SK-N-SH (cell line): ENCODE data around the gene TEAD3. TPM values are rescaled to one million over a fixed set of nuclear protein-coding genes. Genes with fewer than 3 reads are reported as not detected.

ENCODE experiments used
- CTCF ChIA-PET: fragments of 300-600, 350-600 bp; formaldehyde crosslinking; extraction: SDS; loops from one replicate; lab custom pipeline; 2021; lab: Yijun Ruan, JAX
- POLR2A ChIA-PET: fragments of 350-600 bp; sonication (Branson Sonifier 250); formaldehyde crosslinking; extraction: SDS; loops from one replicate; lab custom pipeline; 2020; ENCODE audit warnings: antibody characterized with exemption, inconsistent platforms; lab: Yijun Ruan, JAX
- DNase-seq: peaks from one replicate; pipeline ENCODE4 v3.0.0; 2012
- H2AFZ ChIP-seq: fragments of 200-600 bp; sonication (generic); 2 replicates; pipeline ENCODE4 v1.8.1; 2016; ENCODE audit warnings: antibody characterized with exemption, mild to moderate bottlenecking, low read depth
- H3F3A ChIP-seq: fragments of 200-600 bp; sonication (generic); replicated peaks from 2 replicates; pipeline ENCODE3; 2016; ENCODE audit warnings: antibody characterized with exemption, mild to moderate bottlenecking; ENCODE audit not compliant: insufficient read depth
- H3K27ac ChIP-seq, 2 experiments: fragments of 200-500 bp in 1 of 2; fragments of 200-600 bp in 1 of 2; sonication (Bioruptor generic) in 1 of 2; sonication (generic), shearing (Covaris generic) in 1 of 2; 2 replicates each; pipeline versions ENCODE4 v1.5.1 to v1.6.1; 2014 to 2016; ENCODE audit warnings: low read depth in 2 of 2, inconsistent platforms in 1 of 2, low read length in 1 of 2, mild to moderate bottlenecking in 1 of 2, mixed read lengths in 1 of 2
- H3K27me3 ChIP-seq: fragments of 200-600 bp; sonication (generic), shearing (Covaris generic); 2 replicates; pipeline ENCODE4 v1.6.1; 2016; ENCODE audit warnings: mixed run types; ENCODE audit not compliant: insufficient read depth
- H3K36me3 ChIP-seq, 2 experiments: fragments of 200-500 bp in 1 of 2; fragments of 200-600 bp in 1 of 2; sonication (Bioruptor generic) in 1 of 2; sonication (generic) in 1 of 2; replicated peaks in 1 of 2; 2 replicates each; pipeline versions ENCODE3 to v1.5.1; 2014 to 2016; ENCODE audit warnings: low read length in 1 of 2, mild to moderate bottlenecking in 1 of 2; ENCODE audit not compliant: insufficient read depth in 2 of 2, control insufficient read depth in 1 of 2
- H3K4me1 ChIP-seq, 2 experiments: fragments of 200-500 bp in 1 of 2; fragments of 200-600 bp in 1 of 2; sonication (Bioruptor generic) in 1 of 2; sonication (generic), shearing (Covaris generic) in 1 of 2; 2 replicates each; pipeline versions ENCODE4 v1.5.1 to v1.6.1; 2014 to 2016; ENCODE audit warnings: low read depth in 1 of 2, low read length in 1 of 2, mixed run types in 1 of 2; ENCODE audit not compliant: insufficient read depth in 2 of 2, control insufficient read depth in 1 of 2
- H3K4me2 ChIP-seq: fragments of 200-600 bp; sonication (generic), shearing (Covaris generic); 2 replicates; pipeline ENCODE4 v1.6.1; 2017; ENCODE audit warnings: mixed run types
- H3K4me3 ChIP-seq, 2 experiments: fragments of 200-500 bp in 1 of 2; fragments of 200-600 bp in 1 of 2; sonication (Bioruptor generic) in 1 of 2; sonication (generic), shearing (Covaris generic) in 1 of 2; 2 replicates each; pipeline versions ENCODE4 v1.5.1 to v1.8.1; 2014 to 2016; ENCODE audit warnings: low read depth in 2 of 2, inconsistent platforms in 1 of 2, low read length in 1 of 2, mild to moderate bottlenecking in 1 of 2, mixed read lengths in 1 of 2, moderate library complexity in 1 of 2
- H3K79me2 ChIP-seq: fragments of 200-600 bp; sonication (generic); 2 replicates; pipeline ENCODE4 v1.8.1; 2017; ENCODE audit warnings: mild to moderate bottlenecking; ENCODE audit not compliant: insufficient read depth
- H3K9ac ChIP-seq: fragments of 200-600 bp; sonication (generic); 2 replicates; pipeline ENCODE4 v1.6.1; 2017; ENCODE audit warnings: mixed run types
- H3K9me2 ChIP-seq: fragments of 200-600 bp; sonication (generic); 2 replicates; pipeline ENCODE4 v1.6.1; 2017; ENCODE audit warnings: mixed run types
- H3K9me3 ChIP-seq: fragments of 200-600 bp; sonication (generic); 2 replicates; pipeline ENCODE4 v1.6.1; 2017; ENCODE audit warnings: mixed run types, mild to moderate bottlenecking, moderate library complexity
- H4K20me1 ChIP-seq: fragments of 200-600 bp; sonication (generic); 2 replicates; pipeline ENCODE4 v1.6.1; 2017; ENCODE audit warnings: mild to moderate bottlenecking, mixed run types; ENCODE audit not compliant: insufficient read depth
- ELF1 ChIP-seq: IDR thresholded peaks from 2 replicates; pipeline ENCODE4 v1.4.0; 2012
- EZH2phosphoT487 ChIP-seq: fragments of 200-600 bp; sonication (generic); IDR thresholded peaks from 2 replicates; pipeline ENCODE4 v1.6.1; 2017; ENCODE audit warnings: low read depth, mixed run types, mild to moderate bottlenecking, antibody characterized with exemption, moderate library complexity, borderline replicate concordance
- FOSL2 ChIP-seq: IDR thresholded peaks from 2 replicates; pipeline ENCODE4 v1.4.0; 2012; ENCODE audit warnings: low read depth, mild to moderate bottlenecking, moderate library complexity, borderline replicate concordance
- FOXJ3 ChIP-seq: sonication (generic); formaldehyde crosslinking; IDR thresholded peaks from 2 replicates; pipeline ENCODE4 v1.5.1; 2020; ENCODE audit warnings: mild to moderate bottlenecking, missing genetic modification reagents
- FOXM1 ChIP-seq: IDR thresholded peaks from 2 replicates; pipeline ENCODE4 v1.4.0; 2012; ENCODE audit warnings: low read depth, mild to moderate bottlenecking
- GABPA ChIP-seq: IDR thresholded peaks from 2 replicates; pipeline ENCODE4 v1.4.0; 2012; ENCODE audit warnings: low read depth, mild to moderate bottlenecking
- GATA2 ChIP-seq: sonication (generic); formaldehyde crosslinking; IDR thresholded peaks from 2 replicates; pipeline ENCODE4 v1.5.0; 2020; ENCODE audit warnings: mild to moderate bottlenecking, missing genetic modification reagents
- MEF2A ChIP-seq: IDR thresholded peaks from 2 replicates; pipeline ENCODE4 v1.4.0; 2012; ENCODE audit warnings: low read depth, borderline replicate concordance
- MXI1 ChIP-seq: IDR thresholded peaks from 2 replicates; pipeline ENCODE4 v1.6.1; 2012; ENCODE audit warnings: mild to moderate bottlenecking, low read depth, low read length, improper control_type of control experiment
- NRF1 ChIP-seq: IDR thresholded peaks from 2 replicates; pipeline ENCODE4 v1.6.1; 2012; ENCODE audit warnings: low read depth, mild to moderate bottlenecking, low read length
- POLR2AphosphoS5 ChIP-seq: IDR thresholded peaks from 2 replicates; pipeline ENCODE4 v1.6.1; 2012; ENCODE audit warnings: low read depth, low read length
- RFX5 ChIP-seq: IDR thresholded peaks from 2 replicates; pipeline ENCODE4 v1.6.1; 2012; ENCODE audit warnings: mild to moderate bottlenecking, improper control_type of control experiment, low read length
- RXRA ChIP-seq: IDR thresholded peaks from 2 replicates; pipeline ENCODE4 v1.4.0; 2012; ENCODE audit warnings: low read depth, mild to moderate bottlenecking, borderline replicate concordance
- SIN3A ChIP-seq: IDR thresholded peaks from 2 replicates; pipeline ENCODE4 v1.6.1; 2012; ENCODE audit warnings: low read depth, mild to moderate bottlenecking, low read length, moderate library complexity, borderline replicate concordance
- TAF1 ChIP-seq: IDR thresholded peaks from 2 replicates; pipeline ENCODE4 v1.6.1; 2012; ENCODE audit warnings: low read depth, mild to moderate bottlenecking, low read length, moderate library complexity, borderline replicate concordance
- TCF12 ChIP-seq: IDR thresholded peaks from 2 replicates; pipeline ENCODE4 v1.4.0; 2012
- TEAD4 ChIP-seq: IDR thresholded peaks from 2 replicates; pipeline ENCODE4 v1.4.0; 2012; ENCODE audit warnings: mild to moderate bottlenecking, borderline replicate concordance; ENCODE audit not compliant: insufficient read depth
- YY1 ChIP-seq: IDR thresholded peaks from 2 replicates; pipeline ENCODE4 v1.4.0; 2012; ENCODE audit warnings: low read depth, mild to moderate bottlenecking
- WGBS: methylation state at CpG from one replicate; pipeline ENCODE4 v1.1.6; 2017; ENCODE audit warnings: low lambda C conversion rate; 5-methylcytosine and 5-hydroxymethylcytosine counted together
- polyA plus RNA-seq, 3 experiments: library from polyadenylated mRNA; depleted of rRNA; stranded (reverse); fragments of >200 nt; gene quantifications; 2 replicates each; pipeline ENCODE4 v1.2.3, GENCODE V29; 2012
- TF ChIP-seq, protein P1 (sequence below): IDR thresholded peaks from 2 replicates; pipeline ENCODE4 v1.4.0; 2012; ENCODE audit warnings: low read depth
- TF ChIP-seq, protein P2 (sequence below): fragments of 150-350 bp; IDR thresholded peaks from 2 replicates; pipeline ENCODE4 v1.6.1; 2017; ENCODE audit warnings: antibody characterized with exemption, low read length, low read depth, borderline replicate concordance

The TEAD3 gene
- polyA plus RNA-seq, 1 of the 3 experiments (the other 2 are of a cell fraction) = 7.1 TPM

DNA sequence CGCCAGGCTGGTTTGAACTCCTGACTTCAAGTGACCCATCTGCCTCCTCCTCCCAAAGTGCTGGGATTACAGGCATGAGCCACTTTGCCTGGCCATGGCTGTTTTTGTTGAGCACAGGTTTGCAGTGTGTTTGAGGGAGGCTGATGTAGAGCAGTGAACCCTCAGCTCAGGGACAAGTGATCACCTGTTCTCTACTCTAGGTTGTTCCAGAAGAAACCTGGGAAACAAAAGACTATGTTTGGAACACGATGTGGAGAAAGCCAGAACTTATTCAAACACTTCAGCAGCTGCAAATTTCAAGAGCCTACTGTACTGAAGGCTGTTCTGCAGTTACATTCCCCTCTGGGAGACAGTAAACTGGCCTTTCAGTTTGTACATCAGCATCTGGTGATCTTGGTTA is 11.1 kb upstream of the TEAD3 start:
- Histone ChIP-seq H3K9me2 (no peaks in the 10 kb centered on the region), H2AFZ (no peak overlapping the region), H3K27ac (no peak overlapping the region), H3K79me2 (no peaks in the 10 kb centered on the region), H3K36me3 (no peaks in the 10 kb centered on the region), H3K9ac (no peak overlapping the region), H3F3A (no peaks in the 10 kb centered on the region), H3K9me3 (no peaks in the 10 kb centered on the region), H3K4me1 (no peaks in the 10 kb centered on the region), H3K27me3 (no peaks in the 10 kb centered on the region), H3K4me2 (no peak overlapping the region), H4K20me1 (no peaks in the 10 kb centered on the region), H3K4me3 (no peak overlapping the region)
- TF ChIP-seq RFX5 = no peak
- TF ChIP-seq TCF12 = no peak
- TF ChIP-seq FOSL2 = no peak
- no peak for TF ChIP-seq EZH2phosphoT487
- TF ChIP-seq TAF1 = no peak
- TF ChIP-seq, protein P1, sequence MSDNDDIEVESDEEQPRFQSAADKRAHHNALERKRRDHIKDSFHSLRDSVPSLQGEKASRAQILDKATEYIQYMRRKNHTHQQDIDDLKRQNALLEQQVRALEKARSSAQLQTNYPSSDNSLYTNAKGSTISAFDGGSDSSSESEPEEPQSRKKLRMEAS = no peak
- no peak for TF ChIP-seq YY1
- no peak for TF ChIP-seq FOXM1
- no peak for TF ChIP-seq MEF2A
- no peak for TF ChIP-seq GATA2 (CRISPR knock-in tag)
- WGBS = 51% methylated on average over 2 of the region's 2 CpGs
- ChIA-PET CTCF (interaction anchor here (1.6 to 3.0 kb wide), 2 partner anchors 9 to 15 kb away, joined by 5 to 8 read pairs; no protein-coding TSS in a partner anchor), POLR2A (no interaction called here)
- DNase-seq = no peak

DNA sequence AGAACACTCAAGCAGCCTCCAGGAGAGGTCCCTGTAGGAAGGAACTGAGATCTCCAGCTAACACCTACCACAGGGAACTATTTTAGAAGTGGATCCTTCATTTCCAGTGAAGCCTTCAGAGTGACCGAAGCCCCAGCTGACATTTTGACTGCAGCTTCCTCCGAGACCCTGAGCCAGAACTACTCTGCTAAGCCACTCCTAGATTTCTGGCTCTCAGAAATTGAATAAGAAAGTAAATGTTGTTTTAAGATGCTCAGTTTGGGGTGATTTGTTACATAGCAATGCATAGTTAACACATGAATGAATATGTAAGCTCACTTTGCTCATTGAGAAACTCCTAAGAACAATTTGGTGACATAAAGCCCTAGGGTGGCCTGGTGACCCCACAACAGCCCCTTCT is 10.3 kb upstream of the TEAD3 start:
- no peaks in the 10 kb centered on the region for H4K20me1 ChIP-seq
- no peaks in the 10 kb centered on the region for H3K79me2 ChIP-seq
- TF ChIP-seq, protein P1 = no peak
- CTCF ChIA-PET = interaction anchor here (0.8 to 1.6 kb wide), 2 partner anchors 10 to 15 kb away, joined by 4 to 5 read pairs; no protein-coding TSS in a partner anchor
- H3K4me2 ChIP-seq = no peak overlapping the region
- no peak overlapping the region for H3K4me3 ChIP-seq
- H3K27ac ChIP-seq = no peak overlapping the region
- H3K9ac ChIP-seq = no peak overlapping the region
- H3K36me3 ChIP-seq = no peaks in the 10 kb centered on the region
- no peaks in the 10 kb centered on the region for H3F3A ChIP-seq
- no peak overlapping the region for H2AFZ ChIP-seq
- H3K9me2 ChIP-seq = no peaks in the 10 kb centered on the region
- no peaks in the 10 kb centered on the region for H3K4me1 ChIP-seq
- H3K27me3 ChIP-seq = no peaks in the 10 kb centered on the region
- WGBS = 94% methylated on average over 2 of the region's 2 CpGs
- no peaks in the 10 kb centered on the region for H3K9me3 ChIP-seq
- no peak for DNase-seq
- POLR2A ChIA-PET = no interaction called here

DNA sequence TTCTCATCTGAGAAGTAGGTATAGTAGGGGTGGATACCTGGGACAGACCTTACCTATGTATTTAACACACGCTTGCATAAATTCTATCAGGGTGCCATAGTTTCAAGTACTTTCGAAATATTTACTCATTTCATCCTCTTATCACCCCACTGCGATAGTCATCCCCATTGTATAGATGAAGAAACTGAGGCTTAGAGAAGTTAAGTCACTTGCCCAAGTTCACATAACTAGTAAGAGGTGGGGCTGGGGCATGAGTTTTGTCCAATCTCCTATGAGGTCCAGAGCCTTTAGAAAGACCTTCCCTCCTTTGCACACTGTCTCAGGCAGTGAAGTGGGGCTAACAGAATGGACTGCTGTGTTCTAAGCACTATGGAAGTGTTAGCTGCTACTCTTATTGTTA is 9.7 kb upstream of the TEAD3 start:
- no peak for TF ChIP-seq GABPA
- no peak for TF ChIP-seq ELF1
- TF ChIP-seq SIN3A = no peak
- TF ChIP-seq NRF1 = no peak
- TF ChIP-seq, protein P2, sequence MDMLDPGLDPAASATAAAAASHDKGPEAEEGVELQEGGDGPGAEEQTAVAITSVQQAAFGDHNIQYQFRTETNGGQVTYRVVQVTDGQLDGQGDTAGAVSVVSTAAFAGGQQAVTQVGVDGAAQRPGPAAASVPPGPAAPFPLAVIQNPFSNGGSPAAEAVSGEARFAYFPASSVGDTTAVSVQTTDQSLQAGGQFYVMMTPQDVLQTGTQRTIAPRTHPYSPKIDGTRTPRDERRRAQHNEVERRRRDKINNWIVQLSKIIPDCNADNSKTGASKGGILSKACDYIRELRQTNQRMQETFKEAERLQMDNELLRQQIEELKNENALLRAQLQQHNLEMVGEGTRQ = no peak
- TF ChIP-seq POLR2AphosphoS5 = no peak
- TF ChIP-seq FOXJ3 (CRISPR knock-in tag) = no peak
- TF ChIP-seq TEAD4 = no peak
- no peak for TF ChIP-seq EZH2phosphoT487
- TF ChIP-seq GATA2 (CRISPR knock-in tag) = no peak
- no peak for TF ChIP-seq RXRA
- no peak for TF ChIP-seq MXI1
- H3K9me2 ChIP-seq = no peaks in the 10 kb centered on the region
- no peaks in the 10 kb centered on the region for H3K36me3 ChIP-seq
- H3K27me3 ChIP-seq = no peaks in the 10 kb centered on the region
- H3K79me2 ChIP-seq = no peaks in the 10 kb centered on the region
- H2AFZ ChIP-seq = no peak overlapping the region
- POLR2A ChIA-PET = no interaction called here
- no peak overlapping the region for H3K9ac ChIP-seq
- no peaks in the 10 kb centered on the region for H3K9me3 ChIP-seq
- CTCF ChIA-PET = interaction anchor here (0.8 to 2.1 kb wide), 2 partner anchors 16 kb away, joined by 4 to 11 read pairs; no protein-coding TSS in a partner anchor
- H3K4me3 ChIP-seq = no peak overlapping the region
- no peaks in the 10 kb centered on the region for H3K4me1 ChIP-seq
- no peaks in the 10 kb centered on the region for H3F3A ChIP-seq
- WGBS = 75% methylated on average over 3 of the region's 3 CpGs
- no peaks in the 10 kb centered on the region for H4K20me1 ChIP-seq
- no peak overlapping the region for H3K27ac ChIP-seq
- H3K4me2 ChIP-seq = no peak overlapping the region
- no peak for DNase-seq
